Loucy (cell line): Measurements from ENCODE around the gene ILF2.

ENCODE experiments used
- CTCF ChIP-seq: fragments of 200-600 bp; sonication (generic); conservative IDR thresholded peaks from 2 replicates; pipeline ENCODE4 v1.5.1; 2014; ENCODE audit warnings: mild to moderate bottlenecking, antibody characterized with exemption, low read length
- EZH2phosphoT487 ChIP-seq: fragments of 200-600 bp; IDR thresholded peaks from 2 replicates; pipeline ENCODE4 v1.6.1; 2018; ENCODE audit warnings: antibody characterized with exemption, mild to moderate bottlenecking, moderate library complexity, borderline replicate concordance

GRCh38 chr1:153698923-153699714 is 28.3 kb upstream of the ILF2 start:
- no peak for TF ChIP-seq CTCF
- TF ChIP-seq EZH2phosphoT487 = no peak
